ENCODE results near the gene PTPRD. TPM values are rescaled to one million over a fixed set of nuclear protein-coding genes. Genes with fewer than 3 reads are reported as not detected.

PTPRD gene
- total and polyA plus RNA-seq, 2 of the 4 experiments (the other 2 are of a cell fraction), result 0.07 to 0.18 TPM

GRCh38 chr9:8450810-8451545, 2161.8 kb downstream of the PTPRD start:
- no peak overlapping the region for H4K5ac ChIP-seq (ENCODE audit: low read depth, low read length)
- in situ Hi-C loops (cut with MboI; ENCODE audit: low sequenced_read_pairs) (no loop called here), dilution Hi-C loops (cut with HindIII; ENCODE audit: low sequenced_read_pairs, unreplicated experiment) (no loop called here), intact Hi-C loops (cut with micrococcal nuclease) (no loop called here)
- ATAC-seq (ENCODE audit: low read depth) (no peak), DNase-seq (no peak)
- no peak for TF ChIP-seq ELK1 (IDR thresholded peaks at IDR 0.05; ENCODE audit: borderline replicate concordance, low read depth, low read length)
- 0 out of 2 replicates have a peak, but pooled peaks cover 2% of the 10 kb centered on the region for H3K9me3 ChIP-seq (ENCODE audit: control insufficient read depth, insufficient read depth, low read length)
- no peak overlapping the region for H3K4me3 ChIP-seq (ENCODE audit: insufficient read depth, low read depth, low read length)
- 92% methylated on average over 2 of the region's 9 CpGs; no CpG with 5 or more reads in 1 of the 2 experiments for WGBS, 2 experiments (ENCODE audit: extremely low coverage in 2 of 2, insufficient read length in 1 of 2)
- no peak overlapping the region for H2BK5ac ChIP-seq (ENCODE audit: low read depth, low read length, poor library complexity, severe bottlenecking)
- no peak overlapping the region for H3K14ac ChIP-seq (replicated peaks; ENCODE audit: low read depth, low read length)
- ChIA-PET POLR2A (ENCODE audit: unreplicated experiment) (no interaction called here), CTCF (no interaction called here)
- no peaks in the 10 kb centered on the region for H3K79me1 ChIP-seq (ENCODE audit: low read depth in 1 of 2, low read length in 2 of 2)
- H3K18ac ChIP-seq (ENCODE audit: low read depth, low read length), result no peak overlapping the region
- no peaks in the 10 kb centered on the region for H3K36me3 ChIP-seq (ENCODE audit: control insufficient read depth, insufficient read depth, low read length)
- H3K4ac ChIP-seq (ENCODE audit: low read depth, low read length), result no peak overlapping the region
- H2BK15ac ChIP-seq (ENCODE audit: low read depth, low read length), result no peak overlapping the region
- no peaks in the 10 kb centered on the region for H3K4me1 ChIP-seq (ENCODE audit: control insufficient read depth, insufficient read depth, low read length)
- no peak overlapping the region for H3K9ac ChIP-seq (ENCODE audit: low read depth, low read length)
- no peak overlapping the region for H2AK5ac ChIP-seq (ENCODE audit: low read depth, low read length)
- H2BK20ac ChIP-seq (ENCODE audit: low read depth, low read length), result no peak overlapping the region
- no peak overlapping the region for H3K27ac ChIP-seq (ENCODE audit: insufficient read depth, low read length)
- no peak overlapping the region for H4K8ac ChIP-seq (ENCODE audit: low read depth in 2 of 2, low read length in 2 of 2)
- H2BK120ac ChIP-seq (ENCODE audit: low read depth, low read length), result no peak overlapping the region
- H3K4me2 ChIP-seq (ENCODE audit: low read depth, low read length), result no peak overlapping the region
- H4K91ac ChIP-seq (ENCODE audit: insufficient read depth, low read depth, low read length), result no peak overlapping the region
- no peaks in the 10 kb centered on the region for H3K9me1 ChIP-seq (ENCODE audit: insufficient read depth, low read length)
- H3K56ac ChIP-seq (ENCODE audit: extremely low read depth, insufficient read depth, low read length), result no peak overlapping the region
- H2AFZ ChIP-seq (replicated peaks; ENCODE audit: low read length, poor library complexity), result no peak overlapping the region
- H3K23ac ChIP-seq (ENCODE audit: low read depth, low read length), result no peak overlapping the region
- BruUV-seq (replicated peaks), result no TSS peak
- no peak overlapping the region for H2AK9ac ChIP-seq (replicated peaks; ENCODE audit: low read depth, low read length, poor library complexity)
- H3K27me3 ChIP-seq (ENCODE audit: control insufficient read depth, insufficient read depth, low read length), result no peaks in the 10 kb centered on the region
- no peaks in the 10 kb centered on the region for H4K20me1 ChIP-seq (ENCODE audit: insufficient read depth, low read length)
